Keratinocyte (primary cell): ENCODE data around the gene CHCHD6. TPM values are rescaled to one million over a fixed set of nuclear protein-coding genes. Genes with fewer than 3 reads are reported as not detected.
A peak's percentile ranks its signal among the peaks of the same experiment; 100 is the strongest.

Experiments used
- DNase-seq: peaks from one replicate; pipeline ENCODE4 v3.0.0-alpha.2; 2011; ENCODE audit warnings: low read depth, missing footprints, low spot score
- FAIRE-seq: peaks from 2 replicates; lab custom pipeline; 2011; peaks lifted over from hg19 to GRCh38; lab: Jason Lieb, UNC
- H2AFZ ChIP-seq: 2 replicates; pipeline ENCODE4 v1.6.0; 2012; ENCODE audit warnings: low read length, control low read depth, inconsistent platforms; ENCODE audit not compliant: control insufficient read depth
- H3K27ac ChIP-seq: 2 replicates; pipeline ENCODE4 v1.5.1; 2011; ENCODE audit warnings: low read length; ENCODE audit not compliant: control insufficient read depth, insufficient read depth
- H3K27me3 ChIP-seq: 3 replicates; pipeline ENCODE4 v1.6.0; 2011; ENCODE audit warnings: low read length; ENCODE audit not compliant: control insufficient read depth, insufficient read depth; ENCODE audit errors: extremely low read depth
- H3K36me3 ChIP-seq, 2 experiments: 2 replicates in 1 of 2; 3 replicates in 1 of 2; pipeline ENCODE4 v1.5.1; 2011; ENCODE audit warnings: low read length in 2 of 2, mild to moderate bottlenecking in 1 of 2; ENCODE audit not compliant: control insufficient read depth in 2 of 2, insufficient read depth in 2 of 2; ENCODE audit errors: extremely low read depth in 1 of 2
- H3K4me1 ChIP-seq: 3 replicates; pipeline ENCODE4 v1.5.1; 2011; ENCODE audit warnings: low read length; ENCODE audit not compliant: control insufficient read depth, insufficient read depth; ENCODE audit errors: extremely low read depth
- H3K4me2 ChIP-seq: 3 replicates; pipeline ENCODE4 v1.6.0; 2011; ENCODE audit warnings: low read depth, low read length; ENCODE audit not compliant: control insufficient read depth, insufficient read depth; ENCODE audit errors: extremely low read depth
- H3K4me3 ChIP-seq, 3 experiments: fragments of 200-600 bp in 1 of 3; sonication (generic) in 1 of 3; 2 replicates in 2 of 3; 3 replicates in 1 of 3; pipeline ENCODE4 v1.5.1; 2011 to 2016; ENCODE audit warnings: low read length in 3 of 3, mild to moderate bottlenecking in 3 of 3, control low read depth in 2 of 3, inconsistent platforms in 1 of 3, low read depth in 1 of 3, mixed read lengths in 1 of 3, mixed run types in 1 of 3, moderate library complexity in 1 of 3; ENCODE audit not compliant: control insufficient read depth in 2 of 3, insufficient read depth in 2 of 3; ENCODE audit errors: extremely low read depth in 1 of 3
- H3K79me2 ChIP-seq: 2 replicates; pipeline ENCODE4 v1.6.0; 2012; ENCODE audit warnings: low read length; ENCODE audit not compliant: control insufficient read depth, insufficient read depth
- H3K9ac ChIP-seq: 3 replicates; pipeline ENCODE4 v1.6.0; 2011; ENCODE audit warnings: low read length; ENCODE audit not compliant: control insufficient read depth, insufficient read depth; ENCODE audit errors: extremely low read depth
- H3K9me1 ChIP-seq: 3 replicates; pipeline ENCODE4 v1.6.0; 2011; ENCODE audit warnings: low read length; ENCODE audit not compliant: control insufficient read depth, insufficient read depth; ENCODE audit errors: extremely low read depth
- H3K9me3 ChIP-seq: 2 replicates; pipeline ENCODE4 v1.5.1; 2012; ENCODE audit warnings: low read depth, low read length; ENCODE audit not compliant: control insufficient read depth
- H4K20me1 ChIP-seq: 3 replicates; pipeline ENCODE4 v1.6.0; 2011; ENCODE audit warnings: low read length; ENCODE audit not compliant: control insufficient read depth, insufficient read depth; ENCODE audit errors: extremely low read depth
- EZH2 ChIP-seq: IDR thresholded peaks from one replicate; pipeline ENCODE4 v1.6.1; 2012; ENCODE audit warnings: inconsistent platforms, mild to moderate bottlenecking, low read length, moderate library complexity
- dilution Hi-C: fragments of 300-500 bp; cut with MboI; formaldehyde crosslinking; loops from one replicate; pipeline ENCODE4 v1.7.0; 2020; ENCODE audit warnings: low sequenced_read_pairs; ENCODE audit not compliant: extremely low pct_ligation_motif_present
- polyA plus RNA-seq, 5 experiments: library from polyadenylated mRNA; depleted of rRNA in 3 of 5; stranded (reverse) in 3 of 5; stranded (forward) in 1 of 5; unstranded in 1 of 5; fragments of >200 nt; gene quantifications; 1 replicate in 1 of 5; 2 replicates in 3 of 5; 3 replicates in 1 of 5; pipeline versions ENCODE4 v1.2.1 to v1.2.3, GENCODE V29; 2011 to 2012; ENCODE audit warnings: missing spikeins in 2 of 5, low read depth in 1 of 5, low replicate concordance in 1 of 5
- TF ChIP-seq, protein P1 (sequence below), 3 experiments: IDR thresholded peaks in 1 of 3; conservative IDR thresholded peaks in 1 of 3; optimal IDR thresholded peaks in 1 of 3; 2 replicates in 2 of 3; 3 replicates in 1 of 3; pipeline versions ENCODE3 to v1.5.1; 2011; ENCODE audit warnings: low read length in 3 of 3, mild to moderate bottlenecking in 3 of 3, moderate library complexity in 2 of 3, control low read depth in 1 of 3, inconsistent platforms in 1 of 3; ENCODE audit not compliant: insufficient read depth in 2 of 3; ENCODE audit errors: extremely low read depth in 1 of 3

Gene CHCHD6
- polyA plus RNA-seq, 1 donor (not counting 4 experiments of a cell fraction or from before 2014, with no cell fraction given) = 21.7 TPM

GRCh38 chr3:127002195-127003174 lies 298.4 kb downstream of the CHCHD6 start:
- peak overlapping the region; percentile 52 for H3K9ac ChIP-seq
- peaks cover 79% of the 10 kb centered on the region for H3K79me2 ChIP-seq
- H2AFZ ChIP-seq = no peak overlapping the region
- TF ChIP-seq, protein P1, sequence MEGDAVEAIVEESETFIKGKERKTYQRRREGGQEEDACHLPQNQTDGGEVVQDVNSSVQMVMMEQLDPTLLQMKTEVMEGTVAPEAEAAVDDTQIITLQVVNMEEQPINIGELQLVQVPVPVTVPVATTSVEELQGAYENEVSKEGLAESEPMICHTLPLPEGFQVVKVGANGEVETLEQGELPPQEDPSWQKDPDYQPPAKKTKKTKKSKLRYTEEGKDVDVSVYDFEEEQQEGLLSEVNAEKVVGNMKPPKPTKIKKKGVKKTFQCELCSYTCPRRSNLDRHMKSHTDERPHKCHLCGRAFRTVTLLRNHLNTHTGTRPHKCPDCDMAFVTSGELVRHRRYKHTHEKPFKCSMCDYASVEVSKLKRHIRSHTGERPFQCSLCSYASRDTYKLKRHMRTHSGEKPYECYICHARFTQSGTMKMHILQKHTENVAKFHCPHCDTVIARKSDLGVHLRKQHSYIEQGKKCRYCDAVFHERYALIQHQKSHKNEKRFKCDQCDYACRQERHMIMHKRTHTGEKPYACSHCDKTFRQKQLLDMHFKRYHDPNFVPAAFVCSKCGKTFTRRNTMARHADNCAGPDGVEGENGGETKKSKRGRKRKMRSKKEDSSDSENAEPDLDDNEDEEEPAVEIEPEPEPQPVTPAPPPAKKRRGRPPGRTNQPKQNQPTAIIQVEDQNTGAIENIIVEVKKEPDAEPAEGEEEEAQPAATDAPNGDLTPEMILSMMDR (optimal IDR thresholded peaks at IDR 0.05 in 1 of 3, IDR thresholded peaks at IDR 0.05 in 1 of 3, conservative IDR thresholded peaks at IDR 0.05 in 1 of 3; ENCODE audit: extremely low read depth in 1 of 3, insufficient read depth in 2 of 3, low read length in 3 of 3) = peak in 2 of 3 experiments; percentile 42 to 59
- TF ChIP-seq EZH2 = no peak
- peaks cover 12% of the 10 kb centered on the region for H3K9me1 ChIP-seq
- H4K20me1 ChIP-seq = peaks cover 38% of the 10 kb centered on the region
- dilution Hi-C loops = no loop called here
- peaks cover 24% of the 10 kb centered on the region for H3K4me1 ChIP-seq
- peaks cover 22 to 29% of the 10 kb centered on the region in 2 experiments for H3K36me3 ChIP-seq
- peak overlapping the region; percentile 31 for H3K27ac ChIP-seq
- no peaks in the 10 kb centered on the region for H3K9me3 ChIP-seq
- H3K4me3 ChIP-seq = peak overlapping the region in 2 of 3 experiments; percentile 14 to 19
- DNase-seq (no peak), FAIRE-seq (no peak)
- peak overlapping the region; percentile 60 for H3K4me2 ChIP-seq
- H3K27me3 ChIP-seq = no peaks in the 10 kb centered on the region

DNA sequence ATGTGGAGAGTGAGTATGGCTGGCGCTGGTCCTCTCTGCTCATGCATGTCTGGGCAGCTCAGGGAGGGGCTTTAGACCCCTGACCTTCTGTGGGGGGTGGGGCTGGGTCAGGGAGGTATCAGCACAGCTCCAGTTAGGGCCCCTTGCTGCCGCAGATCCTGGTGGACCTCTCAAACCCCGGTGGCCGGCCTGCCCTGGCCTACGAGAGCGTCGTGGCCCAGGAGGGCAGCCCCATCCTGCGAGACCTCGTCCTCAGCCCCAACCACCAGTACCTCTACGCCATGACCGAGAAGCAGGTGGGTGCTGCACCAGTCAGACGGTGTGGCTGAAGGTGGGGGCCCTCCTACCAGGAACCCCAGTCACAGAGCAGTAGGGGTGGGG lies 299.1 kb downstream of the CHCHD6 start:
- TF ChIP-seq, protein P1 (optimal IDR thresholded peaks at IDR 0.05 in 1 of 3, IDR thresholded peaks at IDR 0.05 in 1 of 3, conservative IDR thresholded peaks at IDR 0.05 in 1 of 3; ENCODE audit: extremely low read depth in 1 of 3, insufficient read depth in 2 of 3, low read length in 3 of 3) = no peak
- no peak for TF ChIP-seq EZH2
- Histone ChIP-seq H3K27ac (no peak overlapping the region), H3K9me3 (no peaks in the 10 kb centered on the region), H3K36me3 (peaks cover 27 to 29% of the 10 kb centered on the region in 2 experiments), H3K4me3 (no peak overlapping the region), H4K20me1 (peaks cover 37% of the 10 kb centered on the region), H3K27me3 (no peaks in the 10 kb centered on the region), H3K4me2 (no peak overlapping the region), H3K9me1 (peaks cover 10% of the 10 kb centered on the region), H3K9ac (no peak overlapping the region), H2AFZ (no peak overlapping the region), H3K79me2 (peaks cover 79% of the 10 kb centered on the region), H3K4me1 (peaks cover 21% of the 10 kb centered on the region)
- no peak for DNase-seq
- FAIRE-seq = no peak
- dilution Hi-C loops = no loop called here
